HepG2 (cell line): ENCODE measurements around the gene COPS4. TPM values are rescaled to one million over a fixed set of nuclear protein-coding genes. Genes with fewer than 3 reads are reported as not detected.

Source experiments
- ATAC-seq: fragments of 200-7000 bp; cut with Tn5 transposase; 3 replicates; pipeline ENCODE4 v1.9.1; 2020; ENCODE audit warnings: mild to moderate bottlenecking, moderate library complexity
- BruUV-seq: library from RNA; stranded (reverse); fragments of 400-500 nt; replicated peaks from 2 replicates; lab custom pipeline; 2021; lab: Mats Ljungman, UMichigan
- CTCF ChIA-PET: fragments of 300-600 bp; formaldehyde crosslinking; extraction: SDS; loops from one replicate; lab custom pipeline; 2021; ENCODE audit warnings: low total read pairs, inconsistent platforms, low intra/inter-chr PET ratio; lab: Yijun Ruan, JAX
- POLR2A ChIA-PET: fragments of 350-600 bp; sonication (Branson Sonifier 250); formaldehyde crosslinking; loops from one replicate; lab custom pipeline; 2020; ENCODE audit warnings: antibody characterized with exemption, inconsistent platforms; lab: Yijun Ruan, JAX
- DNase-seq: peaks from one replicate; pipeline ENCODE4 v3.0.0-alpha.2; 2015; ENCODE audit warnings: low spot score
- FAIRE-seq: peaks from 3 replicates; lab custom pipeline; 2011; peaks lifted over from hg19 to GRCh38; lab: Jason Lieb, UNC
- H2AFZ ChIP-seq: one replicate; pipeline ENCODE4 v1.6.1; 2011; ENCODE audit warnings: low read length, inconsistent platforms
- H3K27ac ChIP-seq: fragments of 300-600 bp; 3 replicates; pipeline ENCODE4 v1.8.0; 2011; ENCODE audit warnings: mixed run types, mild to moderate bottlenecking, mixed read lengths, low read length, inconsistent platforms; ENCODE audit not compliant: insufficient read depth; ENCODE audit errors: extremely low read length
- H3K27me3 ChIP-seq, 2 experiments: fragments of 200-600 bp in 1 of 2; 2 replicates in 1 of 2; 3 replicates in 1 of 2; pipeline versions ENCODE4 v1.6.0 to v1.8.0; 2011; ENCODE audit warnings: low read length in 2 of 2, mild to moderate bottlenecking in 2 of 2, moderate library complexity in 2 of 2, inconsistent platforms in 1 of 2; ENCODE audit not compliant: insufficient read depth in 2 of 2, control insufficient read depth in 1 of 2
- H3K36me3 ChIP-seq, 2 experiments: fragments of 200-600 bp in 1 of 2; replicated peaks in 1 of 2; 2 replicates in 1 of 2; 3 replicates in 1 of 2; pipeline versions ENCODE4 v1.5.1 to v1.8.0; 2011; ENCODE audit warnings: low read length in 2 of 2, inconsistent platforms in 1 of 2; ENCODE audit not compliant: insufficient read depth in 2 of 2, control insufficient read depth in 1 of 2
- H3K4me1 ChIP-seq: 2 replicates; pipeline ENCODE4 v1.5.1; 2012; ENCODE audit warnings: low read length, inconsistent platforms; ENCODE audit not compliant: insufficient read depth
- H3K4me2 ChIP-seq: 2 replicates; pipeline ENCODE4 v1.6.0; 2011; ENCODE audit warnings: low read depth, low read length, inconsistent platforms
- H3K4me3 ChIP-seq, 3 experiments: fragments of 200-600 bp in 1 of 3; sonication (generic), shearing (Covaris generic) in 1 of 3; replicated peaks in 1 of 3; 2 replicates each; pipeline ENCODE4 v1.5.1; 2011 to 2016; ENCODE audit warnings: low read length in 3 of 3, inconsistent platforms in 2 of 3, low read depth in 2 of 3, mild to moderate bottlenecking in 2 of 3, control low read depth in 1 of 3, mixed read lengths in 1 of 3; ENCODE audit not compliant: insufficient read depth in 1 of 3
- H3K79me2 ChIP-seq: one replicate; pipeline ENCODE4 v1.6.1; 2011; ENCODE audit warnings: low read length, inconsistent platforms; ENCODE audit not compliant: insufficient read depth
- H3K9ac ChIP-seq: 2 replicates; pipeline ENCODE4 v1.6.0; 2011; ENCODE audit warnings: mild to moderate bottlenecking, low read depth, low read length, inconsistent platforms; ENCODE audit not compliant: insufficient read depth
- H3K9me3 ChIP-seq: 2 replicates; pipeline ENCODE4 v1.5.1; 2012; ENCODE audit warnings: mild to moderate bottlenecking, low read length
- H4K20me1 ChIP-seq: 2 replicates; pipeline ENCODE4 v1.6.0; 2011; ENCODE audit warnings: inconsistent platforms, mild to moderate bottlenecking, low read length, moderate library complexity; ENCODE audit not compliant: insufficient read depth
- CSRNP2 ChIP-seq: sonication (generic); formaldehyde crosslinking; conservative IDR thresholded peaks from 2 replicates; pipeline ENCODE4 v1.8.0; 2022; ENCODE audit warnings: low read depth, missing genetic modification reagents
- JDP2 ChIP-seq: sonication (generic); formaldehyde crosslinking; IDR thresholded peaks from 2 replicates; pipeline ENCODE4 v1.8.1; 2022; ENCODE audit warnings: missing genetic modification reagents, borderline replicate concordance
- NFYC ChIP-seq: IDR thresholded peaks from 2 replicates; pipeline ENCODE4 v1.6.1; 2016; ENCODE audit warnings: missing genetic modification reagents, missing compliant biosample characterization
- PAX8 ChIP-seq: sonication (generic); formaldehyde crosslinking; IDR thresholded peaks from 2 replicates; pipeline ENCODE4 v1.8.0; 2022; ENCODE audit warnings: mild to moderate bottlenecking, missing genetic modification reagents, borderline replicate concordance
- PAXIP1 ChIP-seq: sonication (generic); formaldehyde crosslinking; conservative IDR thresholded peaks from 2 replicates; pipeline ENCODE4 v1.4.0; 2020; ENCODE audit warnings: mild to moderate bottlenecking, missing genetic modification reagents, moderate library complexity
- SOX13 ChIP-seq, 3 experiments: fragments of 450-650 bp in 1 of 3; sonication (generic) in 1 of 3; formaldehyde crosslinking in 1 of 3; IDR thresholded peaks in 2 of 3; conservative IDR thresholded peaks in 1 of 3; 2 replicates each; pipeline versions ENCODE4 v1.5.0 to v1.6.1; 2016 to 2020; ENCODE audit warnings: antibody characterized with exemption in 1 of 3, mild to moderate bottlenecking in 1 of 3, missing compliant biosample characterization in 1 of 3, missing genetic modification reagents in 1 of 3, moderate library complexity in 1 of 3
- SOX6 ChIP-seq, 2 experiments: fragments of 450-650 bp in 1 of 2; sonication (generic) in 1 of 2; formaldehyde crosslinking in 1 of 2; IDR thresholded peaks; 2 replicates each; pipeline versions ENCODE4 v1.4.0 to v1.6.1; 2017 to 2020; ENCODE audit warnings: antibody characterized with exemption in 1 of 2, mild to moderate bottlenecking in 1 of 2, missing genetic modification reagents in 1 of 2
- WIZ ChIP-seq: sonication (generic); formaldehyde crosslinking; IDR thresholded peaks from 2 replicates; pipeline ENCODE4 v1.5.1; 2020; ENCODE audit warnings: mild to moderate bottlenecking, missing genetic modification reagents
- ZBTB8A ChIP-seq: sonication (generic); formaldehyde crosslinking; IDR thresholded peaks from 2 replicates; pipeline ENCODE4 v1.4.0; 2020; ENCODE audit warnings: mild to moderate bottlenecking, low read depth, missing genetic modification reagents, borderline replicate concordance
- ZNF317 ChIP-seq: sonication (generic); formaldehyde crosslinking; IDR thresholded peaks from 2 replicates; pipeline ENCODE4 v1.5.0; 2020; ENCODE audit warnings: mild to moderate bottlenecking, missing genetic modification reagents
- ZNF326 ChIP-seq: sonication (generic); formaldehyde crosslinking; IDR thresholded peaks from 2 replicates; pipeline ENCODE4 v1.4.0; 2020; ENCODE audit warnings: missing genetic modification reagents, borderline replicate concordance
- ZNF501 ChIP-seq: sonication (generic); formaldehyde crosslinking; IDR thresholded peaks from 2 replicates; pipeline ENCODE4 v1.5.1; 2020; ENCODE audit warnings: mild to moderate bottlenecking, moderate library complexity, missing genetic modification reagents
- ZNF557 ChIP-seq: sonication (generic); formaldehyde crosslinking; IDR thresholded peaks from 2 replicates; pipeline ENCODE4 v1.4.0; 2020; ENCODE audit warnings: missing genetic modification reagents
- ZNF605 ChIP-seq: sonication (generic); formaldehyde crosslinking; IDR thresholded peaks from 2 replicates; pipeline ENCODE4 v1.8.0; 2022; ENCODE audit warnings: mild to moderate bottlenecking, missing genetic modification reagents
- ZNF790 ChIP-seq: sonication (generic); formaldehyde crosslinking; IDR thresholded peaks from 2 replicates; pipeline ENCODE4 v1.8.0; 2022; ENCODE audit warnings: missing genetic modification reagents, mild to moderate bottlenecking, borderline replicate concordance
- WGBS: methylation state at CpG from one replicate; pipeline ENCODE4 v1.1.6; 2017; ENCODE audit warnings: low lambda C conversion rate; 5-methylcytosine and 5-hydroxymethylcytosine counted together
- in situ Hi-C: cut with HindIII; loops from 2 replicates; pipeline ENCODE4 v1.10.0; 2017; ENCODE audit warnings: low pct_unique_long_range_greater_than_20kb; ENCODE audit not compliant: extremely low pct_ligation_motif_present
- intact Hi-C: fragments of 100-400 bp; cut with micrococcal nuclease; formaldehyde crosslinking; loops from one replicate; pipeline ENCODE4 v1.10.0; 2022; ENCODE audit not compliant: unreplicated experiment
- polyA plus RNA-seq, 8 experiments: library from polyadenylated mRNA; depleted of rRNA in 3 of 8; stranded (reverse) in 7 of 8; unstranded in 1 of 8; fragments of >200 nt; fragmentation: Illumina TruSeq in 4 of 8; extraction: Trizol in 4 of 8; gene quantifications; 2 replicates each; pipeline versions ENCODE4 v1.2.1 to v1.2.3, GENCODE V29; 2011 to 2016; ENCODE audit warnings: low read depth in 4 of 8, missing spikeins in 1 of 8, mixed read lengths in 1 of 8; ENCODE audit not compliant: insufficient read depth in 1 of 8
- total RNA-seq, 5 experiments: library from RNA; depleted of rRNA; stranded (reverse); fragments of >200 nt; fragmentation: Illumina TruSeq; extraction: Trizol; gene quantifications; 2 replicates each; pipeline ENCODE4 v1.2.3, GENCODE V29; 2016; ENCODE audit warnings: low read depth in 1 of 5
- TF ChIP-seq, protein P1 (sequence below): sonication (generic); formaldehyde crosslinking; IDR thresholded peaks from 2 replicates; pipeline ENCODE4 v1.8.0; 2022; ENCODE audit warnings: mild to moderate bottlenecking, missing genetic modification reagents, borderline replicate concordance

COPS4 gene
- total and polyA plus RNA-seq, 2 of the 13 experiments (the other 11 are each of a cell fraction or from before 2014, with no cell fraction given): 28.8 to 52.5 TPM

DNA sequence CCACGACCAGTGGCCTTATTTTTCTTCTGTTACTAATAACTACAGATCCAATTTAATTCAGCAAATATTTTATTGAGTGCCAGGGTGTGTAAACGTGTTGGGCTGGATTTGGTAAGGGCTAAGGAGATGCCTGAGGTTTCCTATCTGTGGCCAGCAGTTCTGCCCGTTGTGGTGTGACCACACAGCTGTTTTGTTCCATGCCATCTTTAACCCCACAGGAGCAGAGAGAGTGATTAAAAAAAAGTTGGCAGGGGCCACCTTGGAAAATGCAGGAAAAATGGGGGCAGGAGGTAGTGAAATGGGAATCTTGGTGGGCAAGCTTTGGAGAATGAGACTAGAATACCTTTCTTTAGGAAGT lies 78.4 kb downstream of the COPS4 start (continued):
- TF ChIP-seq CSRNP2 (no peak), ZNF501 (CRISPR knock-in tag) (0 out of 2 replicates have a peak, but pooled peaks have one; percentile 30), SOX6 (IDR thresholded peaks at IDR 0.05) (no peak), SOX6 (CRISPR knock-in tag; IDR thresholded peaks at IDR 0.05) (0 out of 2 replicates have a peak, but pooled peaks have one; percentile 5), PAX8 (no peak), PAXIP1 (CRISPR knock-in tag) (0 out of 2 replicates have a peak, but pooled peaks have one; percentile 10), JDP2 (CRISPR knock-in tag) (no peak)

DNA sequence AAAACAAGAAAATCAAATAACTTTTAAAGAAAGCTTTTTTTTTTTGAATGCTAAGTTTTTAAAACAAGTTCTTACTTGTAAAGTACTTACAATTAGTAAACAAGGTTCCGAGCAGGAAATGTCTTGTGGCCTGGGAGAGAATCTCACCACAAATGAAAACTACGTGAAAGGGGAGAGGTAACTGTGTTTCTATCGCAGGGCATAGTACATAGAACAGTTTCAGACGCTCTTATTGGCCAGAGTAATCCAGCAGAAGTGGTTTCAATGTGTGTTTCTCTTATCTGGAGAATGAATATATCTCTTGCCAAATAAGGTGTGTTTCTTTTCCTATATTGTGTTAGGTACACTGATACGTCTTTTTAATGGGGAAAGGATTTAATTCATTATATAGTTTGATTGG lies 79.6 kb downstream of the COPS4 start, which contains the start of gene PLAC8:
Gene PLAC8 (minus strand): TSS at position 154 of the 400 bp plus-strand sequence. CDS start 6,808 bp downstream, outside the sequence.
- Histone ChIP-seq H3K9ac (peak within 1 kb of the TSS; percentile 77), H3K4me3 (peak within 1 kb of the TSS; percentile 62 to 83 (median 72)), H4K20me1 (peaks cover 3% of the 10 kb centered on the region; the same call in 1 of the 2 replicates), H3K27me3 (no peaks in the 10 kb centered on the region), H3K79me2 (peaks cover 44% of the 10 kb centered on the region), H3K4me2 (peak within 1 kb of the TSS; percentile 78), H3K36me3 (no peaks in the 10 kb centered on the region; a peak in 1 of 5 replicates), H3K27ac (peak within 1 kb of the TSS; percentile 78), H3K4me1 (peaks cover 61% of the 10 kb centered on the region), H2AFZ (peak within 1 kb of the TSS; percentile 49), H3K9me3 (no peaks in the 10 kb centered on the region)
- intact Hi-C loops (loop anchor here (2.0 kb wide), 1 partner anchor 138 kb away; no protein-coding TSS in a partner anchor), in situ Hi-C loops (no loop called here)
- ChIA-PET POLR2A (interaction anchor here (0.9 kb wide), 1 partner anchor 25 kb away, joined by 3 read pairs; no protein-coding TSS in a partner anchor), CTCF (no interaction called here)
- WGBS: 2% methylated on average over 5 of the region's 5 CpGs
- DNase-seq (peak; percentile 69), ATAC-seq (peak; percentile 76), FAIRE-seq (peak; percentile 34)
- BruUV-seq: no TSS peak
- no peak for TF ChIP-seq SOX13 (IDR thresholded peaks at IDR 0.05)
- TF ChIP-seq SOX13 (CRISPR knock-in tag; conservative IDR thresholded peaks at IDR 0.05 in 1 of 2, IDR thresholded peaks at IDR 0.05 in 1 of 2): no peak
- no peak for TF ChIP-seq ZNF790
- no peak for TF ChIP-seq WIZ (CRISPR knock-in tag)
- TF ChIP-seq ZNF326 (CRISPR knock-in tag): no peak
- 0 out of 2 replicates have a peak, but pooled peaks have one; percentile 63 for TF ChIP-seq ZNF317 (CRISPR knock-in tag)
- TF ChIP-seq, protein P1, sequence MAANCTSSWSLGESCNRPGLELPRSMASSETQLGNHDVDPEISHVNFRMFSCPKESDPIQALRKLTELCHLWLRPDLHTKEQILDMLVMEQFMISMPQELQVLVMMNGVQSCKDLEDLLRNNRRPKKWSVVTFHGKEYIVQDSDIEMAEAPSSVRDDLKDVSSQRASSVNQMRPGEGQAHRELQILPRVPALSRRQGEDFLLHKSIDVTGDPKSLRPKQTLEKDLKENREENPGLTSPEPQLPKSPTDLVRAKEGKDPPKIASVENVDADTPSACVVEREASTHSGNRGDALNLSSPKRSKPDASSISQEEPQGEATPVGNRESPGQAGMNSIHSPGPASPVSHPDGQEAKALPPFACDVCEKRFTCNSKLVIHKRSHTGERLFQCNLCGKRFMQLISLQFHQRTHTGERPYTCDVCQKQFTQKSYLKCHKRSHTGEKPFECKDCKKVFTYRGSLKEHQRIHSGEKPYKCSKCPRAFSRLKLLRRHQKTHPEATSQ (CRISPR knock-in tag): no peak
- TF ChIP-seq ZNF557 (CRISPR knock-in tag): no peak
- peak; percentile 54 for TF ChIP-seq NFYC (CRISPR knock-in tag)
- no peak for TF ChIP-seq ZBTB8A (CRISPR knock-in tag)
- TF ChIP-seq ZNF605 (CRISPR knock-in tag): no peak
